GM21360 (cell line): Measurements from ENCODE around the gene EFNB1.
A peak's percentile ranks its signal among the peaks of the same experiment; 100 is the strongest.
"Not testable (repeated sequence)": the region's sequence is repeated elsewhere in the genome, so short reads cannot be mapped to it uniquely, and the experiment has no call there.

Experiments used
- ATAC-seq: cut with Tn5 transposase; IDR thresholded peaks from one replicate; pipeline ENCODE4 v1.9.1; 2021; ENCODE audit warnings: mild to moderate bottlenecking, moderate library complexity; ENCODE audit not compliant: unreplicated experiment

The EFNB1 gene

DNA sequence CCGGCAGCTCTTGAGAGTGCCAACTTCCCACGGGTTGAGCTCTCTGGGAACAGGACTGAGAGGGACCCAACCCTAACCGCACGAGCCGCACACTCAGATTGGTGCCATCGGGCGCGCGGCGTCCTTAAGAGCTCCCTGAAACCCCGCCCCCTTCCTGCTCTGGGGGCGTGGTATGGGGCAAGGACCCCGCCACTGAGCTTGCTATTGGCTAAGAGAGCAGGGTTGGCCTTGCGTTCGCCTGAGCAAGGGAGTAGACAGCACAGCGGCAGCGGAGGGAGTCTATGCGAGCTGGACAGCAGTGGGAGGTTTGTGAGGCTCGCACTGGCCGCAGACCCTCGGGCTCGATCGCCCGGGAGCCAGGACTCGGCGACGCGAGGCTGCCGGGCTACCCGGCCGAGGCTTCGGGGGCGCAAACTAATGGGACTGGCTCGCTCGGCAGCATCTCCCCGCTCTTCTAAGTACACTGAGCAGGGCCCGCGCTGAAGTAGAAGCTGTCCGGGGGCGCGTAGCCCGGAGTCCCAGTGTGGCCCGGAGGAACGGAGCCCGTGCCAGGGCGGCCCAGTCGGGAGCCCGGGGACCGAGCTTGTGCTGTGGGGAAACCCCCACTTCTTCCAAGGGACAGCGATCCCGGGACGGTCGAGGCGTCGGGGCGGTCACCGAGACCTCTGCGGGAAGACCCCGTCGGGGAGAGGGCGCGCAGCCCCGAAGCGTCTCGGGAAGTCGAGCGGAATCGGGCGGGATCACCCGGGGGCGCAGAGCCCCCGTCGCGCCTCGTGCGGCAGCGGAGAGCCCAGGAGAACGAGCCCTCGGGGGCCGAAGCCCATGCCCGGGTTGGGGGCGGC lies at the start of gene EFNB1:
TSS of gene EFNB1 (plus strand) at position 282 of the 842 bp plus-strand sequence. CDS start 756 bp downstream, outside the sequence.
- peak; percentile 76 for ATAC-seq

- ATAC-seq, result not testable (repeated sequence)
Observed at GRCh38 chrX:68781295-68781694, 47.5 kb upstream of the EFNB1 start.

GRCh38 chrX:68784816-68785215 lies 44.0 kb upstream of the EFNB1 start:
- no peak for ATAC-seq

DNA sequence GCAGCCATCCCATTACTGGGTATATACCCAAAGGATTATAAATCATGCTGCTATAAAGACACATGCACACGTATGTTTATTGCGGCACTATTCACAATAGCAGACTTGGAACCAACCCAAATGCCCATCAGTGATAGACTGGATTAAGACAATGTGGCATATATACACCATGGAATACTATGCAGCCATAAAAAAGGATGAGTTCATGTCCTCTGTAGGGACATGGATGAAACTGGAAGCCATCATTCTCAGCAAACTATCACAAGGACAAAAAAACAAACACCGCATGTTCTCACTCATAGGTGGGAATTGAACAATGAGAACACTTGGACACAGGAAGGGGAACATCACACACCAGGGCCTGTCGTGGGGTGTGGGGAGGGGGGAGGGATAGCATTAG lies 42.2 kb upstream of the EFNB1 start:
- ATAC-seq, result not testable (repeated sequence)

DNA sequence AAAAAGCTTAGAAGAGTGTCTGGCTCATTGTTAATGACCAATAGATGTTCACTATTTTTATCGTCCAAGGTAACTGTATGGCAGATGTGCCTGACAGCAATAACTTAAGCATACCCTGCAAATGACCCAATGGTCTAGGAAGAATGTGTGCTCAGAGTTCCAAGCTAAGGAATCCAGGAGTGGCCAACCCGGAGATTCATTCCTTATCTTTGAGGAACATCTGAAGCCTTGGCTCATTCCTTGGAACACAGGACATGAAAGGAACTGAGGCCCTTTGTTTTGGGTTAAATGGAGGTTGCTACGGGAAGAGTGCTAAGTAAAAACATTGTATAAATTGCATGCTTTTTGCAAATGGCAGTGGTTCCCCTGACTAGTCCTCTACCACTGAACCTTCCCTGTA lies 38.9 kb upstream of the EFNB1 start:
- no peak for ATAC-seq

GRCh38 chrX:68792083-68792482 lies 36.7 kb upstream of the EFNB1 start:
- no peak for ATAC-seq

DNA sequence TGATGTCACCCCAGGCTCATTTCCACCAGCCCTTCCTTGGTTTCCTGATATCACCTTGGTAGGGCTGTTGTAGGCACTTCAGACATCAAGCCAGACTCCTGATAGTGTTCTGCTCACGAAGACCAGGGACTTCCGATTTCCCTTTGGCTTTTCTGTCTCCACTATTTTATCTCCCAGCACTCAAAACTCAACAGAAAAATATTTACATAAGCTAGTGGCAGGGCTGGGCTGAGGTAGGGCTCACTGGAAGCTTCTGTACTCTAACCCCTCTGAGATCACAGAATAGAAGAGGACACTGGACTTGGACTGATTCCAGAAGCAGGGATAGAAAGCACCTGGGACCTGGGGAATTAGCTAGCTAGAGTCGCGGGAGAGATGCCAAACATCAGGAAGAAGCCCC lies 34.4 kb upstream of the EFNB1 start:
- ATAC-seq, result no peak

- ATAC-seq, result no peak
Observed at GRCh38 chrX:68795741-68796140, 33.1 kb upstream of the EFNB1 start.

DNA sequence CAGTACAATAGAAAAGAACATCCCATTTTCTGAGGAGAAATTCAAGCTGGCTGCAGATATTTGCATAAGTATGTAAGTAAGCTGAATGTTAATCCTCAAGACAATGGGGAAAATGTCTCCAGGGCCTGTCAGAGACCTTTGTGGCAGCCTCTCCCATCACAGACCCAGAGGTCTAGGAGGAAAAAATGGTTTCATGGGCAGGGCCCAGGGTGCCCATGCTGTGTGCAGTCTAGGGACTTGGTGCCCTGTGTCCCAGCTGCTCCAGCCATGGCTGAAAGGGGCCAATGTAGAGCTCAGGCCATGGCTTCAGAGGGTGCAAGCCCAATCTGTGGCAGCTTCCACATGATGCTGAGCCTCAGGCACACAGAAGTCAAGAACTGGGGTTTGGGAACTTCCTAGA lies 30.4 kb upstream of the EFNB1 start:
- not testable (repeated sequence) for ATAC-seq

- no peak for ATAC-seq
Observed at GRCh38 chrX:68801737-68802290, 27.0 kb upstream of the EFNB1 start.

- no peak for ATAC-seq
Observed at GRCh38 chrX:68807818-68808217, 21.0 kb upstream of the EFNB1 start.

- no peak for ATAC-seq
Observed at GRCh38 chrX:68808686-68809357, 20.0 kb upstream of the EFNB1 start.

DNA sequence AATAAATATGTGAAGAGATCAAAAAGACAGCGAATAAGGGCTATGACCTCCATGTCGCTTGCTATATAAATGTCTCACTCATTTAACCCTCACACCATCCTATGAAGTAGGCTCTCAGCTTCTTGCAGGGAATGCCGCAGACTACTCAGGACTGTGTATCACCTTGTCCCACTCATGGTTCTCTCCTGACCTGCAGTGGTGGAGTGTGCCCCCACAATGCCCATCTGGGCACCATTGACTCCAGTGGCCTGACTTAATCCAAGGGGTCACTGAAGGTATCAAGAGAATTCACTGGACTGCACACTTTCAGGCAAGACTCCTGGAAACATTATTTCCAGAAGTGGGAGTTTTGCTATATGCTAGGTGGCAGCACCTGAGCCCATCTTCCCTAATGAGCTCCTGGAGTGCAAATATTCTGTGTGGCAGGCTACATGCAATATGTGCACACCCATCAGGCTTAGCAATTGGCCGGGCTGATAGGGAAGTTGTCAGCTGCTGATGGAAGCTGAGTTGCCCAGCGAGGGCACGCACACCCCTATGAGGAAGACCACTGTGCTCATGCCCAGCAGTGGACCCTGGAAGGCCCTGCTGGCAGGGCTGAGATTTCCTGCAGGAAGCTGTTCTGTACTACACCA lies 8.2 kb upstream of the EFNB1 start:
- no peak for ATAC-seq

- no peak for ATAC-seq
Observed at GRCh38 chrX:68821616-68822015, 7.2 kb upstream of the EFNB1 start.

- peak; percentile 65 for ATAC-seq
Observed at GRCh38 chrX:68822641-68823410, 6.0 kb upstream of the EFNB1 start.

- no peak for ATAC-seq
Observed at GRCh38 chrX:68823413-68824151, 5.2 kb upstream of the EFNB1 start.

GRCh38 chrX:68824152-68824433 lies 4.7 kb upstream of the EFNB1 start:
- ATAC-seq, result no peak

GRCh38 chrX:68824565-68825125 lies 4.2 kb upstream of the EFNB1 start:
- no peak for ATAC-seq

GRCh38 chrX:68826113-68826980 lies 2.5 kb upstream of the EFNB1 start:
- ATAC-seq, result no peak
